H1 (cell line): ENCODE data around the gene GIMAP5. TPM values are rescaled to one million over a fixed set of nuclear protein-coding genes. Genes with fewer than 3 reads are reported as not detected.

Source experiments
- CTCF ChIA-PET: fragments of 300-600 bp; sonication (Branson Sonifier 250); formaldehyde crosslinking; loops from one replicate; lab custom pipeline; 2021; ENCODE audit not compliant: partially characterized antibody; lab: Charles Lee
- POLR2A ChIA-PET: fragments of 300-600 bp; sonication (Branson Sonifier 250); formaldehyde crosslinking; loops from one replicate; lab custom pipeline; 2021; ENCODE audit warnings: inconsistent platforms; ENCODE audit not compliant: partially characterized antibody; lab: Charles Lee
- DNase-seq, 2 experiments: peaks; one replicate each; pipeline versions ENCODE4 v3.0.0 to v3.0.0-alpha.2; 2010 to 2022; ENCODE audit warnings: low spot score in 2 of 2, low read depth in 1 of 2, mixed read lengths in 1 of 2
- FAIRE-seq: peaks from 2 replicates; lab custom pipeline; 2011; peaks lifted over from hg19 to GRCh38; lab: Jason Lieb, UNC
- H2AFZ ChIP-seq: 2 replicates; pipeline ENCODE4 v1.8.1; 2012; ENCODE audit warnings: low read length, inconsistent platforms
- H2AK5ac ChIP-seq: 2 replicates; pipeline ENCODE4 v1.6.1; 2013; ENCODE audit warnings: low read depth, low read length
- H2BK120ac ChIP-seq: replicated peaks from 2 replicates; pipeline ENCODE3; 2013; ENCODE audit warnings: low read depth, low read length, inconsistent platforms
- H2BK12ac ChIP-seq: 2 replicates; pipeline ENCODE4 v1.6.1; 2013; ENCODE audit warnings: low read depth, low read length
- H2BK15ac ChIP-seq: 2 replicates; pipeline ENCODE4 v1.6.1; 2013; ENCODE audit warnings: low read length
- H2BK20ac ChIP-seq: 2 replicates; pipeline ENCODE4 v1.6.1; 2013; ENCODE audit warnings: low read length
- H2BK5ac ChIP-seq: 2 replicates; pipeline ENCODE4 v1.6.1; 2013; ENCODE audit warnings: low read depth, low read length
- H3K14ac ChIP-seq: 2 replicates; pipeline ENCODE4 v1.6.1; 2013; ENCODE audit warnings: inconsistent platforms; ENCODE audit not compliant: insufficient read length
- H3K18ac ChIP-seq: 2 replicates; pipeline ENCODE4 v1.6.1; 2013; ENCODE audit warnings: low read length; ENCODE audit errors: extremely low read depth
- H3K23ac ChIP-seq: 2 replicates; pipeline ENCODE4 v1.6.1; 2013; ENCODE audit warnings: inconsistent platforms; ENCODE audit not compliant: insufficient read length
- H3K23me2 ChIP-seq: 2 replicates; pipeline ENCODE4 v1.6.1; 2013; ENCODE audit warnings: low read depth, low read length
- H3K27ac ChIP-seq: 2 replicates; pipeline ENCODE4 v1.6.1; 2011; ENCODE audit warnings: low read depth, low read length, inconsistent platforms
- H3K27me3 ChIP-seq, 4 experiments: replicated peaks in 1 of 4; 1 replicate in 1 of 4; 2 replicates in 3 of 4; pipeline versions ENCODE4 v1.6.1 to v1.8.1; 2011 to 2013; ENCODE audit warnings: low read length in 3 of 4, mild to moderate bottlenecking in 3 of 4, inconsistent platforms in 2 of 4, mixed read lengths in 2 of 4, moderate library complexity in 1 of 4; ENCODE audit not compliant: control insufficient read depth in 3 of 4, insufficient read depth in 3 of 4; ENCODE audit errors: extremely low read depth in 1 of 4
- H3K36me3 ChIP-seq, 4 experiments: 2 replicates each; pipeline versions ENCODE4 v1.6.1 to v1.8.1; 2011 to 2013; ENCODE audit warnings: mild to moderate bottlenecking in 4 of 4, low read length in 3 of 4, moderate library complexity in 2 of 4, control low read depth in 1 of 4, inconsistent platforms in 1 of 4; ENCODE audit not compliant: insufficient read depth in 4 of 4, control insufficient read depth in 2 of 4
- H3K4ac ChIP-seq: replicated peaks from 2 replicates; pipeline ENCODE3; 2013; ENCODE audit warnings: low read length, low read depth, mixed read lengths, inconsistent platforms; ENCODE audit not compliant: insufficient read length
- H3K4me1 ChIP-seq, 4 experiments: replicated peaks in 1 of 4; 1 replicate in 1 of 4; 2 replicates in 3 of 4; pipeline versions ENCODE4 v1.6.1 to v1.8.1; 2011 to 2013; ENCODE audit warnings: low read length in 3 of 4, inconsistent platforms in 2 of 4, mixed read lengths in 1 of 4; ENCODE audit not compliant: insufficient read depth in 4 of 4, control insufficient read depth in 3 of 4
- H3K4me2 ChIP-seq, 2 experiments: 2 replicates each; pipeline versions ENCODE4 v1.6.1 to v1.8.1; 2011 to 2013; ENCODE audit warnings: low read depth in 2 of 2, low read length in 2 of 2, control low read depth in 1 of 2, inconsistent platforms in 1 of 2, mild to moderate bottlenecking in 1 of 2; ENCODE audit not compliant: insufficient read depth in 1 of 2
- H3K4me3 ChIP-seq, 4 experiments: fragments of 200-600, 300-600 bp in 1 of 4; sonication (generic), shearing (Covaris generic), sonication (Bioruptor Twin) in 1 of 4; 2 replicates each; pipeline versions ENCODE4 v1.5.1 to v1.8.1; 2011 to 2016; ENCODE audit warnings: low read length in 4 of 4, low read depth in 3 of 4, control low read depth in 2 of 4, inconsistent platforms in 2 of 4, mild to moderate bottlenecking in 2 of 4, mixed read lengths in 1 of 4, moderate library complexity in 1 of 4; ENCODE audit not compliant: insufficient read depth in 2 of 4; ENCODE audit errors: extremely low read depth in 1 of 4
- H3K56ac ChIP-seq: replicated peaks from 2 replicates; pipeline ENCODE3; 2013; ENCODE audit warnings: low read depth, mild to moderate bottlenecking, mixed read lengths, low read length, inconsistent platforms; ENCODE audit not compliant: insufficient read length
- H3K79me1 ChIP-seq: 2 replicates; pipeline ENCODE4 v1.6.1; 2013; ENCODE audit warnings: low read depth, low read length, control low read depth
- H3K79me2 ChIP-seq, 2 experiments: 2 replicates each; pipeline versions ENCODE4 v1.6.1 to v1.8.1; 2012 to 2013; ENCODE audit warnings: low read length in 2 of 2, mild to moderate bottlenecking in 2 of 2, inconsistent platforms in 1 of 2; ENCODE audit not compliant: insufficient read depth in 2 of 2, control insufficient read depth in 1 of 2
- H3K9ac ChIP-seq, 4 experiments: replicated peaks in 1 of 4; 1 replicate in 1 of 4; 2 replicates in 3 of 4; pipeline versions ENCODE4 v1.6.1 to v1.8.1; 2011 to 2013; ENCODE audit warnings: low read depth in 3 of 4, low read length in 3 of 4, control low read depth in 2 of 4, mild to moderate bottlenecking in 2 of 4, moderate library complexity in 2 of 4, inconsistent platforms in 1 of 4; ENCODE audit errors: extremely low read depth in 1 of 4
- H3K9me3 ChIP-seq, 2 experiments: 2 replicates each; pipeline versions ENCODE4 v1.6.1 to v1.8.1; 2012 to 2013; ENCODE audit warnings: mild to moderate bottlenecking in 2 of 2, moderate library complexity in 2 of 2, control low read depth in 1 of 2, inconsistent platforms in 1 of 2, low read depth in 1 of 2, low read length in 1 of 2, mixed read lengths in 1 of 2; ENCODE audit not compliant: insufficient read depth in 2 of 2
- H4K20me1 ChIP-seq, 2 experiments: replicated peaks in 1 of 2; 2 replicates each; pipeline versions ENCODE3 to v1.8.1; 2011 to 2013; ENCODE audit warnings: inconsistent platforms in 2 of 2, low read length in 2 of 2, mild to moderate bottlenecking in 1 of 2; ENCODE audit not compliant: insufficient read depth in 2 of 2, control insufficient read depth in 1 of 2
- H4K5ac ChIP-seq: 2 replicates; pipeline ENCODE4 v1.6.1; 2013; ENCODE audit warnings: low read length, low read depth, mixed read lengths, inconsistent platforms; ENCODE audit not compliant: insufficient read length
- H4K8ac ChIP-seq: 2 replicates; pipeline ENCODE4 v1.8.0; 2013; ENCODE audit warnings: mild to moderate bottlenecking, moderate library complexity, low read length, inconsistent platforms; ENCODE audit not compliant: insufficient read depth; ENCODE audit errors: extremely low read depth
- H4K91ac ChIP-seq: replicated peaks from 2 replicates; pipeline ENCODE3; 2013; ENCODE audit warnings: low read length, mixed read lengths, inconsistent platforms; ENCODE audit not compliant: insufficient read length
- POU5F1 ChIP-seq: IDR thresholded peaks from 2 replicates; pipeline ENCODE4 v1.6.1; 2011; ENCODE audit warnings: low read depth, mild to moderate bottlenecking, low read length, moderate library complexity
- SIN3A ChIP-seq, 2 experiments: IDR thresholded peaks in 1 of 2; conservative IDR thresholded peaks in 1 of 2; 2 replicates each; pipeline ENCODE4 v1.6.1; 2011 to 2012; ENCODE audit warnings: low read length in 2 of 2, improper control_type of control experiment in 1 of 2, low read depth in 1 of 2, mild to moderate bottlenecking in 1 of 2
- WGBS, 2 experiments: shearing (Covaris generic) in 1 of 2; methylation state at CpG; one replicate each; pipeline versions ENCODE4 v1.1.6 to v1.1.7; 2013 to 2015; ENCODE audit warnings: low lambda C conversion rate in 2 of 2, mixed read lengths in 2 of 2, inconsistent platforms in 1 of 2, low coverage in 1 of 2, missing lambda C conversion rate in 1 of 2; ENCODE audit not compliant: insufficient replicate concordance in 2 of 2, insufficient coverage in 1 of 2, insufficient read length in 1 of 2; ENCODE audit errors: extremely low coverage in 1 of 2, missing lambda C conversion rate in 1 of 2; 5-methylcytosine and 5-hydroxymethylcytosine counted together
- polyA plus RNA-seq, 7 experiments: library from polyadenylated mRNA; depleted of rRNA in 3 of 7; stranded (reverse) in 5 of 7; unstranded in 2 of 7; fragments of >200 nt in 5 of 7; fragments of 200-250 nt in 2 of 7; gene quantifications; 1 replicate in 5 of 7; 2 replicates in 1 of 7; 4 replicates in 1 of 7; pipeline versions ENCODE4 v1.2.1 to v1.2.3, GENCODE V29; 2011 to 2013; ENCODE audit warnings: missing spikeins in 2 of 7, mixed read lengths in 2 of 7
- total RNA-seq: library from RNA; stranded (reverse); fragmentation: NEBNext Ultra II Directional; extraction: Animal tissue kit (Norgen Biotek cat#: 25700); gene quantifications from 2 replicates; pipeline ENCODE4 v1.2.1, GENCODE V29; 2021

GIMAP5 gene
- total and polyA plus RNA-seq, 2 of the 8 experiments (the other 6 are each of a cell fraction or from before 2014, with no cell fraction given) = not detected

GRCh38 chr7:150722431-150722931 lies 14.7 kb upstream of the GIMAP5 start:
- Histone ChIP-seq H3K27ac (no peak overlapping the region), H3K79me1 (no peaks in the 10 kb centered on the region), H2AFZ (no peak overlapping the region), H3K4me2 (no peak overlapping the region), H3K4ac (no peak overlapping the region), H4K5ac (no peak overlapping the region), H3K27me3 (peaks cover 0 to 7% (median 6%) of the 10 kb centered on the region in 4 experiments; a peak in 5 of 7 replicates), H3K14ac (no peak overlapping the region), H3K9ac (no peak overlapping the region), H3K9me3 (peaks cover 4 to 6% of the 10 kb centered on the region in 2 experiments; a peak in 3 of 4 replicates), H3K79me2 (no peaks in the 10 kb centered on the region), H3K23ac (no peak overlapping the region), H2BK12ac (no peak overlapping the region), H3K18ac (no peak overlapping the region), H3K4me3 (no peak overlapping the region), H4K91ac (no peak overlapping the region), H4K8ac (no peak overlapping the region), H2BK15ac (no peak overlapping the region), H2BK20ac (no peak overlapping the region), H2BK5ac (no peak overlapping the region), H3K23me2 (no peaks in the 10 kb centered on the region), H3K4me1 (no peaks in the 10 kb centered on the region), H2AK5ac (no peak overlapping the region), H2BK120ac (no peak overlapping the region), H3K56ac (no peak overlapping the region), H3K36me3 (no peaks in the 10 kb centered on the region), H4K20me1 (no peaks in the 10 kb centered on the region)
- FAIRE-seq (no peak), DNase-seq (no peak)
- 89% methylated on average over 12 of the region's 12 CpGs; no CpG with 5 or more reads in 1 of the 2 experiments for WGBS, 2 experiments
- POLR2A ChIA-PET = no interaction called here
- CTCF ChIA-PET = interaction anchor here (0.6 kb wide), 1 partner anchor 262 kb away, joined by 3 read pairs; no protein-coding TSS in a partner anchor
- no peak for TF ChIP-seq POU5F1
- TF ChIP-seq SIN3A (conservative IDR thresholded peaks at IDR 0.05 in 1 of 2, IDR thresholded peaks at IDR 0.05 in 1 of 2; ENCODE audit: low read depth in 1 of 2, low read length in 2 of 2) = no peak
